Thyroid gland (tissue), 4 donors: ENCODE measurements around the gene CAST. TPM values are rescaled to one million over a fixed set of nuclear protein-coding genes. Genes with fewer than 3 reads are reported as not detected.

Source experiments
- DNase-seq, 2 donors: peaks; one replicate each; pipeline ENCODE4 v3.0.0-alpha.2; 2019
- H3K27ac ChIP-seq, 3 donors: fragments of 200-600 bp; sonication (generic); 1 replicate in 2 of 3; 2 replicates in 1 of 3; pipeline ENCODE4 v1.5.1; 2016 to 2019; ENCODE audit warnings: mild to moderate bottlenecking in 1 of 3, moderate library complexity in 1 of 3
- H3K27me3 ChIP-seq: fragments of 200-600 bp; sonication (generic); one replicate; pipeline ENCODE4 v1.5.1; 2019
- H3K36me3 ChIP-seq, 2 donors: fragments of 200-600 bp; sonication (generic); one replicate each; pipeline ENCODE4 v1.5.1; 2016 to 2019
- H3K4me1 ChIP-seq, 2 donors: fragments of 200-600 bp; sonication (generic); one replicate each; pipeline ENCODE4 v1.5.1; 2017 to 2019
- H3K4me3 ChIP-seq, 3 donors: fragments of 200-600 bp; sonication (generic); replicated peaks in 1 of 3; 1 replicate in 2 of 3; 2 replicates in 1 of 3; pipeline ENCODE4 v1.5.1; 2016; ENCODE audit warnings: mild to moderate bottlenecking in 1 of 3
- H3K9me3 ChIP-seq: fragments of 200-600 bp; sonication (generic); one replicate; pipeline ENCODE4 v1.5.1; 2017
- POLR2A ChIP-seq, 2 donors: fragments of 450-650 bp; IDR thresholded peaks; one replicate each; pipeline ENCODE4 v1.6.1; 2017; ENCODE audit warnings: antibody characterized with exemption in 2 of 2, mild to moderate bottlenecking in 2 of 2, moderate library complexity in 1 of 2
- WGBS, 2 donors: methylation state at CpG; one replicate each; pipeline ENCODE4 v1.1.5; 2017; 5-methylcytosine and 5-hydroxymethylcytosine counted together
- intact Hi-C: fragments of 100-400 bp; cut with DNase I; formaldehyde crosslinking; loops from one replicate; pipeline ENCODE4 v1.15.1; 2023
- total RNA-seq, 4 donors: library from RNA; depleted of rRNA; stranded (reverse); fragments of >200 nt; gene quantifications; one replicate each; pipeline ENCODE4 v1.2.3, GENCODE V29; 2016
- TF ChIP-seq, protein P1 (sequence below), 6 experiments: fragments of 200-600 bp in 3 of 6; fragments of 450-650 bp in 3 of 6; sonication (generic) in 3 of 6; IDR thresholded peaks; one replicate each; pipeline ENCODE4 v1.5.1; 2016 to 2019; ENCODE audit warnings: antibody characterized with exemption in 6 of 6, mild to moderate bottlenecking in 2 of 6, inconsistent platforms in 1 of 6, moderate library complexity in 1 of 6

Gene CAST
- total RNA-seq, 4 donors from 2014 or later: 177 to 278 (median 236) TPM

- peak; percentile 32 to 34 for DNase-seq
Measured at GRCh38 chr5:96660971-96661854, 963 bp upstream of the CAST start.

DNA sequence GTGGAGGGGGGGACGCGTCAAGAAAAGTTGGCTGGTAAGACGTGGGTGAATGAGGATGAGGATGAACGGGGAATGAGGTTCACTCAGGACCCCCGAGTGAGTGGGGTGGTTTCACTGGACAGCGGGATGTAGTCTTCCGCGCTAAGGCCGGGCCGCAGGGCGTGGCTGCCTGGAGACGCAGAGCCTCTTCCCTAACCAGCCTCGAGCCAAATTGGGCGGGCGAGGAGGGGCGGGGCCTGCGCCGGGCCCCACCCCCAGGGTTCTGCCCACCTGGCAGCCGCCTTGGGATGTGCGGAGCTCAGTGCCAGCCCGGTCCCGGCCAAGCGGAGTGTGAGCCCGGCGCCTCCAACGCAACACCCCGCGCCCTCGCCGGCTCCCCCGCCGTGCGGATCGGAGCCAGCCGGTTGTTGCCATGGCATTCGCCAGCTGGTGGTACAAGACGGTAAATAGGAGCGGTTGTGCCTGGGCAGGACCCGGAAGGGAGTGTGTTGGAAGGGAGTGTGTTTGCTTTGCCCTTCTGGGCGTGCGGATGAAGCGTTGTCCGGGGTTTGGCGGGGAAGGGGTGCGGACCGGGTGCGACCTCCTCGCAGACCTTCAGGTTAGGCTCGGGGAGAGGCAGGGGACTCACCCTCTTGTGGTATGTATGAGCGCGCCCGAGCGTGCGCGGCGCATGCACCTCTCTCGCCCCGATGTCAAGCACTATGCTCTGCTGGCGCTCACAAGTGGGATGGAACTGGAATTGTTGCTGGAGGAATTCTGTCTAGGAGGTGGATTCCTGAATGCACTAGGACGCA, 746 bp downstream of the CAST start:
- Histone ChIP-seq H3K27me3 (no peaks in the 10 kb centered on the region), H3K36me3 (no peaks in the 10 kb centered on the region), H3K4me1 (peaks cover 0 to 7% of the 10 kb centered on the region in 2 donors), H3K4me3 (peak overlapping the region; percentile 65 to 99 (median 96)), H3K27ac (peak overlapping the region; percentile 92 to 99 (median 97)), H3K9me3 (no peaks in the 10 kb centered on the region)
- peak; percentile 90 to 91 for DNase-seq
- TF ChIP-seq POLR2A (IDR thresholded peaks at IDR 0.05): peak in 1 of 2 donors; percentile 82
- TF ChIP-seq, protein P1, sequence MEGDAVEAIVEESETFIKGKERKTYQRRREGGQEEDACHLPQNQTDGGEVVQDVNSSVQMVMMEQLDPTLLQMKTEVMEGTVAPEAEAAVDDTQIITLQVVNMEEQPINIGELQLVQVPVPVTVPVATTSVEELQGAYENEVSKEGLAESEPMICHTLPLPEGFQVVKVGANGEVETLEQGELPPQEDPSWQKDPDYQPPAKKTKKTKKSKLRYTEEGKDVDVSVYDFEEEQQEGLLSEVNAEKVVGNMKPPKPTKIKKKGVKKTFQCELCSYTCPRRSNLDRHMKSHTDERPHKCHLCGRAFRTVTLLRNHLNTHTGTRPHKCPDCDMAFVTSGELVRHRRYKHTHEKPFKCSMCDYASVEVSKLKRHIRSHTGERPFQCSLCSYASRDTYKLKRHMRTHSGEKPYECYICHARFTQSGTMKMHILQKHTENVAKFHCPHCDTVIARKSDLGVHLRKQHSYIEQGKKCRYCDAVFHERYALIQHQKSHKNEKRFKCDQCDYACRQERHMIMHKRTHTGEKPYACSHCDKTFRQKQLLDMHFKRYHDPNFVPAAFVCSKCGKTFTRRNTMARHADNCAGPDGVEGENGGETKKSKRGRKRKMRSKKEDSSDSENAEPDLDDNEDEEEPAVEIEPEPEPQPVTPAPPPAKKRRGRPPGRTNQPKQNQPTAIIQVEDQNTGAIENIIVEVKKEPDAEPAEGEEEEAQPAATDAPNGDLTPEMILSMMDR (IDR thresholded peaks at IDR 0.05): no peak
- 0 to 1% methylated on average over 33 to 52 of the region's 60 CpGs for WGBS, 2 donors
- intact Hi-C loops: no loop called here

More at GRCh38 chr5:96660971-96661854, 963 bp upstream of the CAST start:
- TF ChIP-seq, protein P1 (IDR thresholded peaks at IDR 0.05): no peak
- no peak for TF ChIP-seq POLR2A (IDR thresholded peaks at IDR 0.05)
- Histone ChIP-seq H3K36me3 (no peaks in the 10 kb centered on the region), H3K9me3 (no peaks in the 10 kb centered on the region), H3K4me1 (peaks cover 0 to 7% of the 10 kb centered on the region in 2 donors), H3K27me3 (no peaks in the 10 kb centered on the region), H3K4me3 (peak overlapping the region; percentile 65 to 99 (median 96)), H3K27ac (peak overlapping the region; percentile 92 to 99 (median 97))
- 7 to 9% methylated on average over 23 of the region's 23 CpGs for WGBS, 2 donors
- intact Hi-C loops: no loop called here

- intact Hi-C loops: no loop called here
- 27 to 34% methylated on average over 6 of the region's 6 CpGs for WGBS, 2 donors
- no peaks in the 10 kb centered on the region for H3K27me3 ChIP-seq
- no peak for DNase-seq
- H3K9me3 ChIP-seq: no peaks in the 10 kb centered on the region
- peaks cover 0 to 7% of the 10 kb centered on the region in 2 donors for H3K4me1 ChIP-seq
- H3K4me3 ChIP-seq: peak overlapping the region in 1 of 3 donors; percentile 99
- H3K27ac ChIP-seq: peak overlapping the region in 2 of 3 donors; percentile 92 to 99
- TF ChIP-seq POLR2A (IDR thresholded peaks at IDR 0.05): no peak
- TF ChIP-seq, protein P1 (IDR thresholded peaks at IDR 0.05): no peak
- no peaks in the 10 kb centered on the region for H3K36me3 ChIP-seq
Measured at GRCh38 chr5:96663608-96664007, 1.4 kb downstream of the CAST start.

DNA sequence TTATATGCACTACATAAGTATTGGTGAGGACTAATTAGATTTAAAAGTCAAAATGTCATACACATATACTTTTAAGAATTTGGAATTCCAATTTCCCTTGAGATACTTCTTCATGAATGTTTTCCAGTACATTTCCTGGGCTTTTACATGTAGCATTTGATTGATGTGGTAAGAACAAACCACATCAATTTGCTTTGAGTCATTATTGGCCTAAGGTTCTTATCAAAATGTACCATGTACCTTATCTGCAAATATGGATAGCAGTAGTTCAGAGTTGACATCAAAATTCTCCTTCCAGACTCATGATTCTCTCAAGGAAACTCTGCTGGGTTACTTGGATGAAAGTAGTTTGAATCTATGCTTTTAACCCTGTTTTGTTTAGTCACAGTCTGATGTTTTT, 2.5 kb downstream of the CAST start:
- Histone ChIP-seq H3K27me3 (no peaks in the 10 kb centered on the region), H3K4me3 (no peak overlapping the region), H3K4me1 (peaks cover 0 to 7% of the 10 kb centered on the region in 2 donors), H3K9me3 (no peaks in the 10 kb centered on the region), H3K36me3 (no peaks in the 10 kb centered on the region), H3K27ac (no peak overlapping the region)
- no peak for TF ChIP-seq POLR2A (IDR thresholded peaks at IDR 0.05)
- intact Hi-C loops: loop anchor here (5.0 kb wide), 1 partner anchor 43 kb away; no protein-coding TSS in a partner anchor
- no peak for DNase-seq

DNA sequence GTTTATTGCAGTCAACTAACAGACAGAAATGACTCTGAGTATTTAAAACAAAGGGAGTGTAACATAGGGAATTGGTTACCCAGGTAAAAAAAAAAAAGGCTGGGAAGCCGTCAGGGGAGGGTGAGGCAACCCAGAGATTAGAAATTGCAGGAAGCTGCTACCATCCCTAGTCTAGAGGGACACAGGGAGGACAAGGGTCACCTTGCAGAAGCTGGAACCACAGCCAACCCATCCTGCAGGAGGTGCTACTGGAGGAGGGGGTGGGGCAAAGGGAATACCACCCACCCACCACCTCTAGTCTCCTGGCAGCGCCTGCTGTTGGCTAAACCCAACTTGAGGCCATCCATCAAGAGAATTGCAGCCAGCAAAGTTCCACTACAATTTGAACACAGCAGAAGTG, 6.5 kb downstream of the CAST start:
- Histone ChIP-seq H3K36me3 (no peaks in the 10 kb centered on the region), H3K4me3 (no peak overlapping the region), H3K9me3 (no peaks in the 10 kb centered on the region), H3K4me1 (peaks cover 0 to 2% of the 10 kb centered on the region in 2 donors), H3K27me3 (no peaks in the 10 kb centered on the region), H3K27ac (no peak overlapping the region)
- intact Hi-C loops: loop anchor here (5.0 kb wide), 1 partner anchor 39 kb away; no protein-coding TSS in a partner anchor
- DNase-seq: no peak
- 91 to 93% methylated on average over 2 of the region's 2 CpGs for WGBS, 2 donors
- TF ChIP-seq POLR2A (IDR thresholded peaks at IDR 0.05): no peak
- TF ChIP-seq, protein P1 (IDR thresholded peaks at IDR 0.05): no peak
